ENCODE data around the gene NHLRC2.

- TF ChIP-seq CTCF (IDR thresholded peaks at IDR 0.05) (no peak), POLR2A (IDR thresholded peaks at IDR 0.05) (no peak), EP300 (IDR thresholded peaks at IDR 0.05; ENCODE audit: low read depth) (no peak)
Observed at GRCh38 chr10:113920875-113921274, 66.4 kb downstream of the NHLRC2 start.

Measured in transverse colon (tissue), 3 donors.